ES-I3 (cell line): ENCODE measurements around the gene CACNA1C.

ENCODE experiments used
- H3K36me3 ChIP-seq: 2 replicates; pipeline ENCODE4 v1.6.1; 2013; ENCODE audit warnings: mild to moderate bottlenecking, low read length, control low read depth, moderate library complexity; ENCODE audit not compliant: insufficient read depth
- H3K4me1 ChIP-seq: 2 replicates; pipeline ENCODE4 v1.6.1; 2013; ENCODE audit warnings: mild to moderate bottlenecking, control low read depth, low read length; ENCODE audit not compliant: insufficient read depth
- H3K9ac ChIP-seq: 2 replicates; pipeline ENCODE4 v1.6.1; 2013; ENCODE audit warnings: low read depth, mild to moderate bottlenecking, low read length, moderate library complexity
- H3K9me3 ChIP-seq: 2 replicates; pipeline ENCODE4 v1.6.1; 2013; ENCODE audit warnings: mild to moderate bottlenecking, low read length, moderate library complexity; ENCODE audit not compliant: control insufficient read depth, insufficient read depth

The CACNA1C gene

GRCh38 chr12:2076728-2077127 lies 23.9 kb downstream of the CACNA1C start:
- Histone ChIP-seq H3K4me1 (no peaks in the 10 kb centered on the region), H3K9me3 (no peaks in the 10 kb centered on the region), H3K9ac (no peak overlapping the region), H3K36me3 (no peaks in the 10 kb centered on the region)

GRCh38 chr12:2080604-2081003 lies 27.8 kb downstream of the CACNA1C start:
- no peaks in the 10 kb centered on the region for H3K4me1 ChIP-seq
- H3K36me3 ChIP-seq: no peaks in the 10 kb centered on the region
- no peak overlapping the region for H3K9ac ChIP-seq
- H3K9me3 ChIP-seq: no peaks in the 10 kb centered on the region

GRCh38 chr12:2082321-2082720 lies 29.5 kb downstream of the CACNA1C start:
- H3K4me1 ChIP-seq: no peaks in the 10 kb centered on the region
- H3K36me3 ChIP-seq: no peaks in the 10 kb centered on the region
- H3K9ac ChIP-seq: no peak overlapping the region
- H3K9me3 ChIP-seq: no peaks in the 10 kb centered on the region

GRCh38 chr12:2083008-2083407 lies 30.2 kb downstream of the CACNA1C start:
- Histone ChIP-seq H3K36me3 (no peaks in the 10 kb centered on the region), H3K9me3 (no peaks in the 10 kb centered on the region), H3K9ac (no peak overlapping the region)

GRCh38 chr12:2083561-2083960 lies 30.8 kb downstream of the CACNA1C start:
- H3K4me1 ChIP-seq: no peaks in the 10 kb centered on the region
- no peak overlapping the region for H3K9ac ChIP-seq
- no peaks in the 10 kb centered on the region for H3K36me3 ChIP-seq
- H3K9me3 ChIP-seq: no peaks in the 10 kb centered on the region

More at GRCh38 chr12:2083008-2083407, 30.2 kb downstream of the CACNA1C start:
- H3K4me1 ChIP-seq: no peaks in the 10 kb centered on the region

- H3K9ac ChIP-seq: no peak overlapping the region
- no peaks in the 10 kb centered on the region for H3K4me1 ChIP-seq
- no peaks in the 10 kb centered on the region for H3K9me3 ChIP-seq
- H3K36me3 ChIP-seq: no peaks in the 10 kb centered on the region
Observed at GRCh38 chr12:2084553-2085296, 31.9 kb downstream of the CACNA1C start.

GRCh38 chr12:2092354-2092753 lies 39.6 kb downstream of the CACNA1C start:
- Histone ChIP-seq H3K9ac (no peak overlapping the region), H3K4me1 (no peaks in the 10 kb centered on the region), H3K36me3 (no peaks in the 10 kb centered on the region), H3K9me3 (no peaks in the 10 kb centered on the region)

- Histone ChIP-seq H3K4me1 (no peaks in the 10 kb centered on the region), H3K36me3 (no peaks in the 10 kb centered on the region), H3K9ac (no peak overlapping the region), H3K9me3 (no peaks in the 10 kb centered on the region)
Observed at GRCh38 chr12:2092890-2093289, 40.1 kb downstream of the CACNA1C start.

GRCh38 chr12:2094597-2094996 lies 41.8 kb downstream of the CACNA1C start:
- H3K9ac ChIP-seq: no peak overlapping the region
- H3K9me3 ChIP-seq: no peaks in the 10 kb centered on the region
- no peaks in the 10 kb centered on the region for H3K36me3 ChIP-seq
- no peaks in the 10 kb centered on the region; the same call in 1 of the 2 replicates for H3K4me1 ChIP-seq

- H3K4me1 ChIP-seq: no peaks in the 10 kb centered on the region; the same call in 1 of the 2 replicates
- H3K36me3 ChIP-seq: no peaks in the 10 kb centered on the region
- no peak overlapping the region for H3K9ac ChIP-seq
- no peaks in the 10 kb centered on the region for H3K9me3 ChIP-seq
Observed at GRCh38 chr12:2095878-2096277, 43.1 kb downstream of the CACNA1C start.

- Histone ChIP-seq H3K4me1 (no peaks in the 10 kb centered on the region; the same call in 1 of the 2 replicates), H3K9ac (no peak overlapping the region), H3K36me3 (no peaks in the 10 kb centered on the region), H3K9me3 (no peaks in the 10 kb centered on the region)
Observed at GRCh38 chr12:2097617-2098016, 44.8 kb downstream of the CACNA1C start.

- Histone ChIP-seq H3K9ac (no peak overlapping the region), H3K4me1 (no peaks in the 10 kb centered on the region; the same call in 1 of the 2 replicates), H3K9me3 (no peaks in the 10 kb centered on the region), H3K36me3 (no peaks in the 10 kb centered on the region)
Observed at GRCh38 chr12:2098852-2099251, 46.1 kb downstream of the CACNA1C start.

- no peak overlapping the region for H3K9ac ChIP-seq
- no peaks in the 10 kb centered on the region; the same call in 1 of the 2 replicates for H3K4me1 ChIP-seq
- no peaks in the 10 kb centered on the region for H3K9me3 ChIP-seq
- no peaks in the 10 kb centered on the region for H3K36me3 ChIP-seq
Observed at GRCh38 chr12:2099595-2099994, 46.8 kb downstream of the CACNA1C start.

- no peaks in the 10 kb centered on the region for H3K36me3 ChIP-seq
- no peaks in the 10 kb centered on the region; the same call in 1 of the 2 replicates for H3K4me1 ChIP-seq
- no peak overlapping the region for H3K9ac ChIP-seq
- no peaks in the 10 kb centered on the region for H3K9me3 ChIP-seq
Observed at GRCh38 chr12:2101359-2101758, 48.6 kb downstream of the CACNA1C start.

- Histone ChIP-seq H3K9ac (no peak overlapping the region), H3K36me3 (no peaks in the 10 kb centered on the region), H3K4me1 (no peaks in the 10 kb centered on the region; the same call in 1 of the 2 replicates), H3K9me3 (no peaks in the 10 kb centered on the region)
Observed at GRCh38 chr12:2101771-2102170, 49.0 kb downstream of the CACNA1C start.
